Measurements from ENCODE around the gene THEM4. TPM values are rescaled to one million over a fixed set of nuclear protein-coding genes. Genes with fewer than 3 reads are reported as not detected.

Gene THEM4
- total and polyA plus RNA-seq, 2 of the 8 experiments (the other 6 are each of a cell fraction or from before 2014, with no cell fraction given): 9.9 to 11.2 TPM

DNA sequence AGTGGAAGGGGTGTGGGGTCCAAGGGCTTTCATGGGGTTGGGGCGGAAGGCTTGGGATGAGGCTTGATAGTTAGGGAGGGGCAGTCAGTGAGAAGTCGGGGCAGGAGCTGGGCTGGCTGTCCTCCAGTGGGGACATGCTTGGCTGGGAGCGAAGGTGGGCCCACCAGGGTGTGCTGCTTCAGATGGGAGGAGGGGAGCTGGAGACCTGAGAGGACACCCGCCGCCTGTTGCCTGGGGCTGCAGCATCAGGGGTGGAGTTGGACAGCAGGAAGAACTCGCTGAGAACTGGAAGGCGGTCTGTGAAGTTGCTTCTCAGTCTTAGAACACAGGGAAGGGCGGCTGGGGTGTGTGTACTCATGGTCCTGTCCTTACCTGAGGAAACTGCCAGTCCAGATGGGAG lies 57.4 kb downstream of the THEM4 start (continued):
- TF ChIP-seq, protein P1, sequence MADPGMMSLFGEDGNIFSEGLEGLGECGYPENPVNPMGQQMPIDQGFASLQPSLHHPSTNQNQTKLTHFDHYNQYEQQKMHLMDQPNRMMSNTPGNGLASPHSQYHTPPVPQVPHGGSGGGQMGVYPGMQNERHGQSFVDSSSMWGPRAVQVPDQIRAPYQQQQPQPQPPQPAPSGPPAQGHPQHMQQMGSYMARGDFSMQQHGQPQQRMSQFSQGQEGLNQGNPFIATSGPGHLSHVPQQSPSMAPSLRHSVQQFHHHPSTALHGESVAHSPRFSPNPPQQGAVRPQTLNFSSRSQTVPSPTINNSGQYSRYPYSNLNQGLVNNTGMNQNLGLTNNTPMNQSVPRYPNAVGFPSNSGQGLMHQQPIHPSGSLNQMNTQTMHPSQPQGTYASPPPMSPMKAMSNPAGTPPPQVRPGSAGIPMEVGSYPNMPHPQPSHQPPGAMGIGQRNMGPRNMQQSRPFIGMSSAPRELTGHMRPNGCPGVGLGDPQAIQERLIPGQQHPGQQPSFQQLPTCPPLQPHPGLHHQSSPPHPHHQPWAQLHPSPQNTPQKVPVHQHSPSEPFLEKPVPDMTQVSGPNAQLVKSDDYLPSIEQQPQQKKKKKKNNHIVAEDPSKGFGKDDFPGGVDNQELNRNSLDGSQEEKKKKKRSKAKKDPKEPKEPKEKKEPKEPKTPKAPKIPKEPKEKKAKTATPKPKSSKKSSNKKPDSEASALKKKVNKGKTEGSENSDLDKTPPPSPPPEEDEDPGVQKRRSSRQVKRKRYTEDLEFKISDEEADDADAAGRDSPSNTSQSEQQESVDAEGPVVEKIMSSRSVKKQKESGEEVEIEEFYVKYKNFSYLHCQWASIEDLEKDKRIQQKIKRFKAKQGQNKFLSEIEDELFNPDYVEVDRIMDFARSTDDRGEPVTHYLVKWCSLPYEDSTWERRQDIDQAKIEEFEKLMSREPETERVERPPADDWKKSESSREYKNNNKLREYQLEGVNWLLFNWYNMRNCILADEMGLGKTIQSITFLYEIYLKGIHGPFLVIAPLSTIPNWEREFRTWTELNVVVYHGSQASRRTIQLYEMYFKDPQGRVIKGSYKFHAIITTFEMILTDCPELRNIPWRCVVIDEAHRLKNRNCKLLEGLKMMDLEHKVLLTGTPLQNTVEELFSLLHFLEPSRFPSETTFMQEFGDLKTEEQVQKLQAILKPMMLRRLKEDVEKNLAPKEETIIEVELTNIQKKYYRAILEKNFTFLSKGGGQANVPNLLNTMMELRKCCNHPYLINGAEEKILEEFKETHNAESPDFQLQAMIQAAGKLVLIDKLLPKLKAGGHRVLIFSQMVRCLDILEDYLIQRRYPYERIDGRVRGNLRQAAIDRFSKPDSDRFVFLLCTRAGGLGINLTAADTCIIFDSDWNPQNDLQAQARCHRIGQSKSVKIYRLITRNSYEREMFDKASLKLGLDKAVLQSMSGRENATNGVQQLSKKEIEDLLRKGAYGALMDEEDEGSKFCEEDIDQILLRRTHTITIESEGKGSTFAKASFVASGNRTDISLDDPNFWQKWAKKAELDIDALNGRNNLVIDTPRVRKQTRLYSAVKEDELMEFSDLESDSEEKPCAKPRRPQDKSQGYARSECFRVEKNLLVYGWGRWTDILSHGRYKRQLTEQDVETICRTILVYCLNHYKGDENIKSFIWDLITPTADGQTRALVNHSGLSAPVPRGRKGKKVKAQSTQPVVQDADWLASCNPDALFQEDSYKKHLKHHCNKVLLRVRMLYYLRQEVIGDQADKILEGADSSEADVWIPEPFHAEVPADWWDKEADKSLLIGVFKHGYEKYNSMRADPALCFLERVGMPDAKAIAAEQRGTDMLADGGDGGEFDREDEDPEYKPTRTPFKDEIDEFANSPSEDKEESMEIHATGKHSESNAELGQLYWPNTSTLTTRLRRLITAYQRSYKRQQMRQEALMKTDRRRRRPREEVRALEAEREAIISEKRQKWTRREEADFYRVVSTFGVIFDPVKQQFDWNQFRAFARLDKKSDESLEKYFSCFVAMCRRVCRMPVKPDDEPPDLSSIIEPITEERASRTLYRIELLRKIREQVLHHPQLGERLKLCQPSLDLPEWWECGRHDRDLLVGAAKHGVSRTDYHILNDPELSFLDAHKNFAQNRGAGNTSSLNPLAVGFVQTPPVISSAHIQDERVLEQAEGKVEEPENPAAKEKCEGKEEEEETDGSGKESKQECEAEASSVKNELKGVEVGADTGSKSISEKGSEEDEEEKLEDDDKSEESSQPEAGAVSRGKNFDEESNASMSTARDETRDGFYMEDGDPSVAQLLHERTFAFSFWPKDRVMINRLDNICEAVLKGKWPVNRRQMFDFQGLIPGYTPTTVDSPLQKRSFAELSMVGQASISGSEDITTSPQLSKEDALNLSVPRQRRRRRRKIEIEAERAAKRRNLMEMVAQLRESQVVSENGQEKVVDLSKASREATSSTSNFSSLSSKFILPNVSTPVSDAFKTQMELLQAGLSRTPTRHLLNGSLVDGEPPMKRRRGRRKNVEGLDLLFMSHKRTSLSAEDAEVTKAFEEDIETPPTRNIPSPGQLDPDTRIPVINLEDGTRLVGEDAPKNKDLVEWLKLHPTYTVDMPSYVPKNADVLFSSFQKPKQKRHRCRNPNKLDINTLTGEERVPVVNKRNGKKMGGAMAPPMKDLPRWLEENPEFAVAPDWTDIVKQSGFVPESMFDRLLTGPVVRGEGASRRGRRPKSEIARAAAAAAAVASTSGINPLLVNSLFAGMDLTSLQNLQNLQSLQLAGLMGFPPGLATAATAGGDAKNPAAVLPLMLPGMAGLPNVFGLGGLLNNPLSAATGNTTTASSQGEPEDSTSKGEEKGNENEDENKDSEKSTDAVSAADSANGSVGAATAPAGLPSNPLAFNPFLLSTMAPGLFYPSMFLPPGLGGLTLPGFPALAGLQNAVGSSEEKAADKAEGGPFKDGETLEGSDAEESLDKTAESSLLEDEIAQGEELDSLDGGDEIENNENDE (IDR thresholded peaks at IDR 0.05; ENCODE audit: insufficient replicate concordance, low read length): no peak
- TF ChIP-seq MAFK (IDR thresholded peaks at IDR 0.05; ENCODE audit: low read depth, low read length) (no peak), SIRT6 (IDR thresholded peaks at IDR 0.05; ENCODE audit: low read length) (no peak), POLR2A (IDR thresholded peaks at IDR 0.05; ENCODE audit: control extremely low read depth in 1 of 2, low read depth in 2 of 2, low read length in 2 of 2) (no peak), RNF2 (IDR thresholded peaks at IDR 0.05; ENCODE audit: borderline replicate concordance, low read depth, low read length, missing control alignments, poor library complexity, severe bottlenecking) (no peak), TEAD4 (IDR thresholded peaks at IDR 0.05; ENCODE audit: low read depth, low read length) (no peak), CEBPB (IDR thresholded peaks at IDR 0.05; ENCODE audit: low read depth, low read length) (no peak), ZNF274 (IDR thresholded peaks at IDR 0.05; ENCODE audit: borderline replicate concordance, extremely low read depth, low read length) (no peak), ASH2L (IDR thresholded peaks at IDR 0.05; ENCODE audit: low read length) (no peak), KDM4A (IDR thresholded peaks at IDR 0.05; ENCODE audit: low read depth, low read length, severe bottlenecking) (no peak), TAF1 (IDR thresholded peaks at IDR 0.05; ENCODE audit: low read depth, low read length) (no peak), POLR2AphosphoS5 (IDR thresholded peaks at IDR 0.05; ENCODE audit: low read depth, low read length) (no peak), TAF7 (optimal IDR thresholded peaks at IDR 0.05; ENCODE audit: borderline replicate concordance, low read depth, low read length) (no peak)
